Coronary artery (tissue), 2 donors: ENCODE measurements around the gene ASB2.

Experiments
- DNase-seq: peaks from one replicate; pipeline ENCODE4 v3.0.0-alpha.2; 2017; ENCODE audit warnings: low spot score
- H3K27ac ChIP-seq, 2 donors: fragments of 200-600 bp; sonication (generic); one replicate each; pipeline ENCODE4 v1.5.1; 2016 to 2019
- H3K4me3 ChIP-seq: fragments of 200-600 bp; sonication (generic); 2 replicates; pipeline ENCODE4 v1.5.1; 2016; ENCODE audit warnings: mild to moderate bottlenecking, moderate library complexity
- TF ChIP-seq, protein P1 (sequence below): fragments of 200-600 bp; sonication (generic); IDR thresholded peaks from one replicate; pipeline ENCODE4 v1.5.1; 2019; ENCODE audit warnings: antibody characterized with exemption

ASB2 gene

DNA sequence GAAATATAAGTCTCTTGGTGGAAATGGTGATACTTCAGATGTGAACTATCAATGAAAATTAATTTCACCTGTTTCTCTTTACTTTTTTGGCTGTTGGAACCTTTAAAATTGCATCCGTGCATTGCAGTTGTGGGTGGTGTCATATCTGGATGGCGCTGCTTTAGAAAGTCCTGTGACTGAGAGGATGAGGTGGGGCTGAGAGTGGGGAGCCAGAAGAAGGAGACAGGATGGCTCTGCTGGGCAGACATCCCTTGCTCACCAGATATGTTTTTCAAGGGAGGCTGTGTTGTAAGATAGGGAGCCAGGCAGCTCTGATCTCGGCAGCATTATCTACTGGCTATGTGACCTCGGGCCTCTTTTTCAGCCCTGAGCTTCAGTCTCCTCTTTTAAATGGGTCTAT is 12.7 kb downstream of the ASB2 start:
- Histone ChIP-seq H3K27ac (peak overlapping the region in 1 of 2 donors; percentile 92), H3K4me3 (no peak overlapping the region)
- DNase-seq, result no peak
- TF ChIP-seq, protein P1, sequence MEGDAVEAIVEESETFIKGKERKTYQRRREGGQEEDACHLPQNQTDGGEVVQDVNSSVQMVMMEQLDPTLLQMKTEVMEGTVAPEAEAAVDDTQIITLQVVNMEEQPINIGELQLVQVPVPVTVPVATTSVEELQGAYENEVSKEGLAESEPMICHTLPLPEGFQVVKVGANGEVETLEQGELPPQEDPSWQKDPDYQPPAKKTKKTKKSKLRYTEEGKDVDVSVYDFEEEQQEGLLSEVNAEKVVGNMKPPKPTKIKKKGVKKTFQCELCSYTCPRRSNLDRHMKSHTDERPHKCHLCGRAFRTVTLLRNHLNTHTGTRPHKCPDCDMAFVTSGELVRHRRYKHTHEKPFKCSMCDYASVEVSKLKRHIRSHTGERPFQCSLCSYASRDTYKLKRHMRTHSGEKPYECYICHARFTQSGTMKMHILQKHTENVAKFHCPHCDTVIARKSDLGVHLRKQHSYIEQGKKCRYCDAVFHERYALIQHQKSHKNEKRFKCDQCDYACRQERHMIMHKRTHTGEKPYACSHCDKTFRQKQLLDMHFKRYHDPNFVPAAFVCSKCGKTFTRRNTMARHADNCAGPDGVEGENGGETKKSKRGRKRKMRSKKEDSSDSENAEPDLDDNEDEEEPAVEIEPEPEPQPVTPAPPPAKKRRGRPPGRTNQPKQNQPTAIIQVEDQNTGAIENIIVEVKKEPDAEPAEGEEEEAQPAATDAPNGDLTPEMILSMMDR, result no peak

GRCh38 chr14:93962701-93963601 is 13.4 kb downstream of the ASB2 start:
- TF ChIP-seq, protein P1, result no peak
- no peak for DNase-seq
- no peak overlapping the region for H3K4me3 ChIP-seq
- H3K27ac ChIP-seq, result peak overlapping the region in 1 of 2 donors; percentile 28

GRCh38 chr14:93961620-93962019 is 14.8 kb downstream of the ASB2 start:
- Histone ChIP-seq H3K4me3 (no peak overlapping the region), H3K27ac (no peak overlapping the region)
- no peak for DNase-seq
- TF ChIP-seq, protein P1, result no peak

- H3K4me3 ChIP-seq, result no peak overlapping the region
Observed at GRCh38 chr14:93960774-93961438, 15.5 kb downstream of the ASB2 start.

GRCh38 chr14:93960108-93960475 is 16.3 kb downstream of the ASB2 start:
- Histone ChIP-seq H3K27ac (peak overlapping the region in 1 of 2 donors; percentile 19), H3K4me3 (no peak overlapping the region)
- no peak for DNase-seq
- TF ChIP-seq, protein P1, result no peak

More at GRCh38 chr14:93960774-93961438, 15.5 kb downstream of the ASB2 start:
- H3K27ac ChIP-seq, result no peak overlapping the region
- DNase-seq, result no peak
- TF ChIP-seq, protein P1, result no peak

GRCh38 chr14:93959239-93960107 is 16.9 kb downstream of the ASB2 start:
- H3K27ac ChIP-seq, result peak overlapping the region; percentile 19 to 27
- no peak for DNase-seq

More at GRCh38 chr14:93959239-93960107, 16.9 kb downstream of the ASB2 start:
- H3K4me3 ChIP-seq, result no peak overlapping the region
- TF ChIP-seq, protein P1, result no peak
